H7 (cell line): ENCODE results near the gene EIF2B5. TPM values are rescaled to one million over a fixed set of nuclear protein-coding genes. Genes with fewer than 3 reads are reported as not detected.

Source experiments
- DNase-seq: peaks from one replicate; pipeline ENCODE4 v3.0.0; 2012
- H3K27me3 ChIP-seq: 2 replicates; pipeline ENCODE4 v1.6.0; 2011; ENCODE audit warnings: mild to moderate bottlenecking, low read length; ENCODE audit not compliant: control insufficient read depth, insufficient read depth
- H3K36me3 ChIP-seq: replicated peaks from 2 replicates; pipeline ENCODE4 v1.5.1; 2011; ENCODE audit warnings: low read length; ENCODE audit not compliant: control insufficient read depth, insufficient read depth
- H3K4me3 ChIP-seq: 2 replicates; pipeline ENCODE4 v1.5.1; 2011; ENCODE audit warnings: low read depth, mild to moderate bottlenecking, control low read depth, low read length, moderate library complexity; ENCODE audit not compliant: insufficient read depth
- total RNA-seq: library from RNA; depleted of rRNA; stranded (reverse); fragments of >200 nt; shearing (Covaris generic); gene quantifications from 2 replicates; pipeline ENCODE4 v1.2.3, GENCODE V29; 2014; rRNA removed

EIF2B5 gene
- total RNA-seq, 1 experiment from 2014 or later = 65.6 TPM

- DNase-seq = peak; percentile 53
- Histone ChIP-seq H3K36me3 (peaks cover 47% of the 10 kb centered on the region), H3K4me3 (peak within 1 kb of the TSS; percentile 95), H3K27me3 (no peaks in the 10 kb centered on the region)
These were observed 51.2 kb downstream of the EIF2B5 start, which contains the start of gene ABCF3 for GRCh38 chr3:184186184-184186901. Gene ABCF3, plus strand, starts transcription at chr3:184186199. Its CDS starts 9 bp downstream, at chr3:184186208.

- H3K4me3 ChIP-seq = peak overlapping the region; percentile 95
- H3K36me3 ChIP-seq = peaks cover 44% of the 10 kb centered on the region
- H3K27me3 ChIP-seq = no peaks in the 10 kb centered on the region
- DNase-seq = no peak
These were observed 51.7 kb downstream of the EIF2B5 start for GRCh38 chr3:184186902-184187207.

- Histone ChIP-seq H3K36me3 (peaks cover 44% of the 10 kb centered on the region), H3K4me3 (no peak overlapping the region), H3K27me3 (no peaks in the 10 kb centered on the region)
- DNase-seq = peak; percentile 28
These were observed 52.9 kb downstream of the EIF2B5 start for GRCh38 chr3:184188080-184188479.

GRCh38 chr3:184189421-184189820 is 54.3 kb downstream of the EIF2B5 start:
- peaks cover 47% of the 10 kb centered on the region for H3K36me3 ChIP-seq
- H3K27me3 ChIP-seq = no peaks in the 10 kb centered on the region
- H3K4me3 ChIP-seq = no peak overlapping the region
- DNase-seq = no peak

- H3K36me3 ChIP-seq = peaks cover 44% of the 10 kb centered on the region
- H3K4me3 ChIP-seq = no peak overlapping the region
- no peaks in the 10 kb centered on the region for H3K27me3 ChIP-seq
- peak; percentile 30 for DNase-seq
These were observed 57.7 kb downstream of the EIF2B5 start for GRCh38 chr3:184192889-184193288.

- Histone ChIP-seq H3K36me3 (peaks cover 37% of the 10 kb centered on the region), H3K27me3 (no peaks in the 10 kb centered on the region), H3K4me3 (no peak overlapping the region)
- DNase-seq = no peak
These were observed 58.9 kb downstream of the EIF2B5 start for GRCh38 chr3:184193991-184194539.

Other genes starting within 250 kb of the EIF2B5 start
- gene ABCC5, start 117.5 kb upstream of the EIF2B5 start, total RNA-seq = 15.7 and 17.9 TPM in 2 replicates
- gene HTR3D, start 103.6 kb upstream of the EIF2B5 start, total RNA-seq = not detected in 2 replicates
- not detected in 2 replicates for gene HTR3C, start 82.3 kb upstream of the EIF2B5 start, total RNA-seq
- not detected in 2 replicates for gene HTR3E, start 38.3 kb upstream of the EIF2B5 start, total RNA-seq
- 40.6 and 44.4 TPM in 2 replicates for gene DVL3, start 20.0 kb downstream of the EIF2B5 start, total RNA-seq
- 567 and 667 TPM in 2 replicates for gene AP2M1, start 39.5 kb downstream of the EIF2B5 start, total RNA-seq
- 31.1 and 38.8 TPM in 2 replicates for gene ABCF3, start 50.8 kb downstream of the EIF2B5 start, total RNA-seq
- gene VWA5B2, start 94.2 kb downstream of the EIF2B5 start, total RNA-seq = 0.41 TPM in 1 of 2 replicates, not detected in the other
- gene ALG3, start 113.6 kb downstream of the EIF2B5 start, total RNA-seq = 59.8 and 62.7 TPM in 2 replicates
- gene EEF1AKMT4, start 114.3 kb downstream of the EIF2B5 start, total RNA-seq = 10.1 and 15.2 TPM in 2 replicates
- 1.5 and 1.6 TPM in 2 replicates for gene CAMK2N2, start 126.2 kb downstream of the EIF2B5 start, total RNA-seq
- gene ECE2, start 140.7 kb downstream of the EIF2B5 start, total RNA-seq = not detected in 2 replicates
- 378 and 392 TPM in 2 replicates for gene PSMD2, start 163.9 kb downstream of the EIF2B5 start, total RNA-seq
- 359 and 392 TPM in 2 replicates for gene EIF4G1, start 179.2 kb downstream of the EIF2B5 start, total RNA-seq
- gene FAM131A, start 202.2 kb downstream of the EIF2B5 start, total RNA-seq = 36.9 and 41.1 TPM in 2 replicates
- gene CLCN2, start 226.2 kb downstream of the EIF2B5 start, total RNA-seq = 17.1 and 22.3 TPM in 2 replicates
- gene POLR2H, start 226.4 kb downstream of the EIF2B5 start, total RNA-seq = 92.8 and 100 TPM in 2 replicates
- 0.80 and 1.3 TPM in 2 replicates for gene THPO, start 242.8 kb downstream of the EIF2B5 start, total RNA-seq
- gene CHRD, start 244.7 kb downstream of the EIF2B5 start, total RNA-seq = 4.5 and 10.5 TPM in 2 replicates